Pancreas (tissue), 10 donors: Measurements from ENCODE around the gene TNIP3. TPM values are rescaled to one million over a fixed set of nuclear protein-coding genes. Genes with fewer than 3 reads are reported as not detected.
"Not testable (repeated sequence)": the region's sequence is repeated elsewhere in the genome, so short reads cannot be mapped to it uniquely, and the experiment has no call there.

Experiments
- ATAC-seq, 4 donors: fragments of 200-7000 bp; cut with Tn5 transposase; one replicate each; pipeline versions ENCODE4 v1.8.0 to v1.9.1; 2020; ENCODE audit warnings: mild to moderate bottlenecking in 4 of 4, moderate library complexity in 4 of 4
- DNase-seq, 6 donors: peaks; one replicate each; pipeline ENCODE4 v3.0.0-alpha.2; 2020
- FAIRE-seq: peaks from 2 replicates; lab custom pipeline; 2012; peaks lifted over from hg19 to GRCh38; lab: Jason Lieb, UNC
- H3K27ac ChIP-seq, 4 donors: fragments of 200-600 bp; sonication (generic); 1 replicate in 3 of 4; 2 replicates in 1 of 4; pipeline versions ENCODE4 v1.5.0 to v1.8.0; 2020
- H3K27me3 ChIP-seq, 4 donors: fragments of 200-600 bp; one replicate each; pipeline ENCODE4 v1.8.0; 2021
- H3K36me3 ChIP-seq, 3 donors: fragments of 200-600 bp; sonication (generic) in 1 of 3; one replicate each; pipeline versions ENCODE4 v1.5.0 to v1.8.0; 2020 to 2021
- H3K4me1 ChIP-seq, 3 donors: fragments of 200-600 bp; one replicate each; pipeline ENCODE4 v1.8.0; 2021
- H3K4me3 ChIP-seq, 4 donors: fragments of 200-600 bp; sonication (generic) in 2 of 4; one replicate each; pipeline versions ENCODE4 v1.5.0 to v1.8.0; 2020 to 2021
- H3K9me3 ChIP-seq, 4 donors: fragments of 200-600 bp; one replicate each; pipeline ENCODE4 v1.8.0; 2021
- CTCF ChIP-seq, 4 donors: fragments of 200-600 bp; sonication (generic) in 3 of 4; IDR thresholded peaks; one replicate each; pipeline versions ENCODE4 v1.5.0 to v1.8.0; 2021; ENCODE audit warnings: antibody characterized with exemption in 4 of 4
- WGBS, 2 donors: extraction: QIAGEN DNeasy Blood & Tissue Kit; methylation state at CpG; one replicate each; pipeline ENCODE4 v1.1.7; 2013; 5-methylcytosine and 5-hydroxymethylcytosine counted together
- intact Hi-C, 3 donors: fragments of 100-400 bp; cut with DNase I; formaldehyde crosslinking; loops; one replicate each; pipeline versions ENCODE4 v1.11.1 to v1.14.2; 2022
- polyA plus RNA-seq, 2 donors: library from polyadenylated mRNA; stranded (reverse); fragments of 200-250 nt; gene quantifications; one replicate each; pipeline ENCODE4 v1.2.3, GENCODE V29; 2013
- total RNA-seq, 6 donors: library from RNA; stranded (reverse); fragmentation: NEBNext Ultra II Directional in 4 of 6; extraction: Animal tissue kit (Norgen Biotek cat#: 25700) in 4 of 6; gene quantifications; one replicate each; pipeline versions ENCODE4 v1.2.1 to v1.2.4, GENCODE V29; 2021 to 2023
- donor health status: healthy with polysubstance abuse.
- donor health status: DM: no; HTN: no; CAD: no; lungs with moderate emphysema.
- donor health status: DM: no; HTN: no; CAD: no.
- donor health status: control.
- donor health status: control.
- donor health status: Bipolar disorder and iron deficiency.
- donor health status: DM: yes; HTN: yes; CAD: no.
- donor health status: DM: no; HTN: no; CAD: no.
- donor health status: DM: no; HTN: no; CAD: no.
- donor health status: DM: yes; HTN: yes; CAD: no.

The TNIP3 gene, protein sequence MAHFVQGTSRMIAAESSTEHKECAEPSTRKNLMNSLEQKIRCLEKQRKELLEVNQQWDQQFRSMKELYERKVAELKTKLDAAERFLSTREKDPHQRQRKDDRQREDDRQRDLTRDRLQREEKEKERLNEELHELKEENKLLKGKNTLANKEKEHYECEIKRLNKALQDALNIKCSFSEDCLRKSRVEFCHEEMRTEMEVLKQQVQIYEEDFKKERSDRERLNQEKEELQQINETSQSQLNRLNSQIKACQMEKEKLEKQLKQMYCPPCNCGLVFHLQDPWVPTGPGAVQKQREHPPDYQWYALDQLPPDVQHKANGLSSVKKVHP
- under 1 TPM in 1 of 6 donors, not detected in 5; 0.31 TPM for total RNA-seq
- not detected for polyA plus RNA-seq

- peak in 1 of 4 donors; percentile 56 for ATAC-seq
- Histone ChIP-seq H3K27ac (no peak within 1 kb of the TSS), H3K4me1 (no peaks in the 10 kb centered on the region), H3K36me3 (no peaks in the 10 kb centered on the region), H3K9me3 (no peaks in the 10 kb centered on the region), H3K27me3 (no peaks in the 10 kb centered on the region), H3K4me3 (no peak within 1 kb of the TSS)
- no peak for FAIRE-seq
- no peak for DNase-seq
- intact Hi-C loops, result no loop called here
- no peak for TF ChIP-seq CTCF (IDR thresholded peaks at IDR 0.05)
- 77 to 89% methylated on average over 4 of the region's 4 CpGs for WGBS, 2 donors
Measured at GRCh38 chr4:121164291-121164690, at the start of gene TNIP3. Gene TNIP3 (minus strand): TSS chr4:121164321. CDS start chr4:121164125, 196 bp downstream.

DNA sequence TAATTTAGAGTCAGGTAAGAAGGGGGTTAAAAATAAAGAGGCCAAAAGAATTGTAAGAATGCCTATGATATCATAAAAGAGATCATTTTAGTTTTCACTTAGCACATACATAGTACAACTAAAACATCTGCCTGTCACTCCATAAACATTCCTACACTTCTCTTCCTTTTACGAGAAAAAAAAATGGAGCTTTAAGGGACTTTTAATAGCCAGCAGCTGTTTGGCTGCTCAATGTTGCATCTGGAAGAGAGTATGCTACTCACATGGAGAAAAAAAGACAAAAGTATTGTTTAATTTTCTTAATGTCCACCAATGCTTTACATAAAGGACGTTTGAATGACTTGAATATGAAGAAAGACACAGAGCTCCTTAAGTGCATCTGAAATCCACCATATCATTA lies 48.7 kb upstream of the TNIP3 start:
- DNase-seq (no peak), ATAC-seq (no peak), FAIRE-seq (no peak)
- no peak for TF ChIP-seq CTCF (IDR thresholded peaks at IDR 0.05)
- intact Hi-C loops, result no loop called here
- no peaks in the 10 kb centered on the region for H3K27me3 ChIP-seq
- no peaks in the 10 kb centered on the region for H3K4me1 ChIP-seq
- no peaks in the 10 kb centered on the region for H3K9me3 ChIP-seq
- no peaks in the 10 kb centered on the region for H3K36me3 ChIP-seq
- WGBS, 2 donors, result 41% methylated on average over 2 of the region's 2 CpGs
- H3K27ac ChIP-seq, result no peak overlapping the region
- H3K4me3 ChIP-seq, result no peak overlapping the region

- no peaks in the 10 kb centered on the region for H3K36me3 ChIP-seq
- FAIRE-seq, result no peak
- H3K4me1 ChIP-seq, result no peaks in the 10 kb centered on the region
- WGBS, 2 donors, result 80 to 86% methylated on average over 1 of the region's 1 CpG
- intact Hi-C loops, result no loop called here
- no peak overlapping the region for H3K27ac ChIP-seq
- no peak overlapping the region for H3K4me3 ChIP-seq
- no peak for DNase-seq
- TF ChIP-seq CTCF (IDR thresholded peaks at IDR 0.05), result no peak
- H3K9me3 ChIP-seq, result no peaks in the 10 kb centered on the region
- no peaks in the 10 kb centered on the region for H3K27me3 ChIP-seq
- no peak for ATAC-seq
Measured at GRCh38 chr4:121209171-121209570, 45.0 kb upstream of the TNIP3 start.

DNA sequence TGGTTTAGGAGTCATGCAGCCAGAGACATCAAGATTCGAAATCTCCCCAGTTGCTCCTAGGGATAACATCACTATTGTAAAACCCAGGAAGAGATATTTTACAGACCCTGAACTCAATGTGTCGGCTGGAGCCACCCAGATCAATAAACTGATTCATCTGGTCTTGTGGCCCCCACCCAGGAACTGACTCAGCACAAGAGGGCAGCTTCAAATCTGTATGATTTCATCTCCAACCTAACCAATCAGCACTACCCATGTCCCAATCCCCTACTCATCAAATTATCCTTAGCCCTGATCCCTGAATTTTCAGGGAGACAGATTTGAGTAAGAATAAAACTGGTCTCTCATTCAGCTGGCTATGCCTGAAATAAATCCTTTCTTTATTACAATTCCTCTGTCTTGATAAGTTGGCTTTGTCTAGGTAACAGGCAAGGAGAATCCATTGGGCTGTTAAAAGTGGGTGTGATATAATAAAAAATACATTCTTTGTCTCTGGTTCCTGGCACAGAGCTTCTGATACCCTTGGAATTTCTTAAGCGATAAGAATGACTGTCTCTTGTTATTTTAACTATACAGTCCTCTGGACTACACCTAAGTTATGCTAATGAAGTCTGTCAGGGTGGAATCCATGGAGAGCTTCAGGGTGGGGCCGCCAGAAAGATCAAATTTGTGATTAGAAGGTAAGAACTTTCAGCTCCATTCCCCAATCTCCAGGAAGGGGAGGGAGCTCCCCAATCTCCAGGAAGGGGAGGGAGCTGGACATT lies 44.3 kb upstream of the TNIP3 start:
- intact Hi-C loops, result no loop called here
- Histone ChIP-seq H3K4me1 (no peaks in the 10 kb centered on the region), H3K27ac (no peak overlapping the region), H3K27me3 (no peaks in the 10 kb centered on the region), H3K4me3 (no peak overlapping the region), H3K9me3 (no peaks in the 10 kb centered on the region), H3K36me3 (no peaks in the 10 kb centered on the region)
- 68 to 70% methylated on average over 4 of the region's 4 CpGs for WGBS, 2 donors
- no peak for TF ChIP-seq CTCF (IDR thresholded peaks at IDR 0.05)
- DNase-seq (no peak), FAIRE-seq (no peak), ATAC-seq (no peak)

DNA sequence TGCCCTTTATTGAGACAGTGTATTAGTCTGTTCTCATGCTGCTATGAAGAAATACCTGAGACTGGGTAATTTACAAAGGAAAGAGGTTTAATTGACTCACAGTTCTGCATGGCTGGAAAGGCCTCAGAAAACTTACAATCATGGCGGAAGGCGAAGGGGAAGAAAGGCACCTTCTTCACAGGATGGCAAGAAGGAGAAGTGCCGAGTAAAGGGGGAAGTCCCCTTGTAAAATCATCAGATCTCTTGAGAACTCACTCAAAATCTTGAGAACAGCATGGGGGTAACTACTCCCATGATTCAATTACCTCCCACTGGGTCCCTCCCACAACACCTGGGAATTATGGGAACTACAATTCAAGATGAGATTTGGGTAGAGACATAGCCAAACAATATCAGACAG lies 41.7 kb upstream of the TNIP3 start:
- WGBS, 2 donors, result 83 to 95% methylated on average over 3 of the region's 3 CpGs
- H3K27ac ChIP-seq, ATAC-seq, H3K9me3 ChIP-seq, FAIRE-seq, H3K27me3 ChIP-seq, intact Hi-C loops, DNase-seq, H3K4me3 ChIP-seq, H3K4me1 ChIP-seq, H3K36me3 ChIP-seq: not testable (repeated sequence)
